Mesenchymal stem cell (in vitro differentiated cells and primary cell): Measurements from ENCODE around the gene NCLN.
A peak's percentile ranks its signal among the peaks of the same experiment; 100 is the strongest.

Source experiments
- DNase-seq: peaks from one replicate; pipeline ENCODE4 v3.0.0-alpha.2; 2013
- H2AFZ ChIP-seq: one replicate; pipeline ENCODE4 v1.6.1; 2013; ENCODE audit warnings: low read depth, mild to moderate bottlenecking, control low read depth, inconsistent platforms, low read length, moderate library complexity
- H2AK5ac ChIP-seq: 2 replicates; pipeline ENCODE4 v1.6.1; 2013; ENCODE audit warnings: low read length, moderate library complexity, mild to moderate bottlenecking, inconsistent platforms; ENCODE audit not compliant: severe bottlenecking
- H2BK120ac ChIP-seq: one replicate; pipeline ENCODE4 v1.6.1; 2013; ENCODE audit warnings: low read depth, mild to moderate bottlenecking, inconsistent platforms, low read length, moderate library complexity
- H2BK12ac ChIP-seq, 2 experiments: one replicate each; pipeline ENCODE4 v1.6.1; 2013; ENCODE audit warnings: inconsistent platforms in 2 of 2, low read length in 2 of 2, mild to moderate bottlenecking in 2 of 2, moderate library complexity in 2 of 2, control low read depth in 1 of 2
- H2BK15ac ChIP-seq: one replicate; pipeline ENCODE4 v1.6.1; 2013; ENCODE audit warnings: mild to moderate bottlenecking, low read depth, inconsistent platforms; ENCODE audit not compliant: poor library complexity, severe bottlenecking
- H2BK5ac ChIP-seq: 2 replicates; pipeline ENCODE4 v1.6.1; 2013; ENCODE audit warnings: low read depth, mild to moderate bottlenecking, low read length, control low read depth, inconsistent platforms; ENCODE audit not compliant: poor library complexity, severe bottlenecking
- H3K14ac ChIP-seq, 2 experiments: one replicate each; pipeline ENCODE4 v1.6.1; 2013; ENCODE audit warnings: inconsistent platforms in 2 of 2, low read length in 2 of 2, control low read depth in 1 of 2, mild to moderate bottlenecking in 1 of 2, moderate library complexity in 1 of 2
- H3K18ac ChIP-seq, 2 experiments: one replicate each; pipeline ENCODE4 v1.6.1; 2013; ENCODE audit warnings: inconsistent platforms in 2 of 2, low read length in 2 of 2, control low read depth in 1 of 2, low read depth in 1 of 2, mild to moderate bottlenecking in 1 of 2
- H3K23ac ChIP-seq, 2 experiments: one replicate each; pipeline ENCODE4 v1.6.1; 2013; ENCODE audit warnings: inconsistent platforms in 2 of 2, low read length in 2 of 2, mild to moderate bottlenecking in 2 of 2, moderate library complexity in 2 of 2, control low read depth in 1 of 2
- H3K27ac ChIP-seq: 2 replicates; pipeline ENCODE4 v1.5.1; 2013; ENCODE audit warnings: mild to moderate bottlenecking, moderate library complexity, low read length, control low read depth, inconsistent platforms; ENCODE audit not compliant: poor library complexity, severe bottlenecking
- H3K27me3 ChIP-seq, 2 experiments: 2 replicates each; pipeline versions ENCODE4 v1.6.1 to v1.7.0; 2013; ENCODE audit warnings: low read length in 2 of 2, mild to moderate bottlenecking in 2 of 2, moderate library complexity in 2 of 2, control low read depth in 1 of 2, inconsistent platforms in 1 of 2; ENCODE audit not compliant: control insufficient read depth in 1 of 2, insufficient read depth in 1 of 2
- H3K36me3 ChIP-seq, 2 experiments: 2 replicates each; pipeline versions ENCODE4 v1.6.1 to v1.7.0; 2013; ENCODE audit warnings: low read length in 2 of 2, control low read depth in 1 of 2, inconsistent platforms in 1 of 2, low read depth in 1 of 2, mild to moderate bottlenecking in 1 of 2; ENCODE audit not compliant: insufficient read depth in 2 of 2, control insufficient read depth in 1 of 2
- H3K4ac ChIP-seq, 2 experiments: one replicate each; pipeline ENCODE4 v1.6.1; 2013; ENCODE audit warnings: inconsistent platforms in 2 of 2, low read length in 2 of 2, mild to moderate bottlenecking in 2 of 2, moderate library complexity in 2 of 2, control low read depth in 1 of 2, low read depth in 1 of 2
- H3K4me1 ChIP-seq: 2 replicates; pipeline ENCODE4 v1.6.1; 2013; ENCODE audit warnings: low read depth, low read length, control low read depth; ENCODE audit not compliant: control insufficient read depth, insufficient read depth
- H3K4me2 ChIP-seq: 2 replicates; pipeline ENCODE4 v1.6.1; 2013; ENCODE audit warnings: low read length, mild to moderate bottlenecking, inconsistent platforms; ENCODE audit not compliant: poor library complexity, severe bottlenecking
- H3K4me3 ChIP-seq, 2 experiments: 2 replicates each; pipeline versions ENCODE4 v1.5.1 to v1.7.0; 2013; ENCODE audit warnings: low read length in 2 of 2, mild to moderate bottlenecking in 2 of 2, control low read depth in 1 of 2, low read depth in 1 of 2; ENCODE audit not compliant: insufficient read depth in 1 of 2
- H3K79me1 ChIP-seq: replicated peaks from 2 replicates; pipeline ENCODE4 v1.6.1; 2013; ENCODE audit warnings: mild to moderate bottlenecking, control low read depth, low read length, inconsistent platforms; ENCODE audit not compliant: poor library complexity, severe bottlenecking
- H3K9ac ChIP-seq: 2 replicates; pipeline ENCODE4 v1.7.0; 2013; ENCODE audit warnings: mild to moderate bottlenecking, low read length, moderate library complexity
- H3K9me3 ChIP-seq: 2 replicates; pipeline ENCODE4 v1.7.0; 2013; ENCODE audit warnings: mild to moderate bottlenecking, low read length; ENCODE audit not compliant: control insufficient read depth
- H4K8ac ChIP-seq: one replicate; pipeline ENCODE4 v1.6.1; 2013; ENCODE audit warnings: inconsistent platforms, mild to moderate bottlenecking, low read length, moderate library complexity
- H4K91ac ChIP-seq: one replicate; pipeline ENCODE4 v1.6.1; 2013; ENCODE audit warnings: mild to moderate bottlenecking, low read length, inconsistent platforms
- WGBS: methylation state at CpG from one replicate; pipeline ENCODE4 v1.1.7; 2013; ENCODE audit warnings: mixed read lengths; 5-methylcytosine and 5-hydroxymethylcytosine counted together

NCLN gene

GRCh38 chr19:3224346-3225168 is 38.8 kb downstream of the NCLN start, which contains the start of gene CELF5:
TSS of gene CELF5 (plus strand) at chr19:3224661. CDS start at chr19:3224740, 79 bp downstream.
- H3K9ac ChIP-seq: no peak within 1 kb of the TSS
- no peak within 1 kb of the TSS for H2BK5ac ChIP-seq
- H4K8ac ChIP-seq: no peak within 1 kb of the TSS
- H2BK120ac ChIP-seq: no peak within 1 kb of the TSS
- no peak within 1 kb of the TSS for H3K18ac ChIP-seq
- H3K36me3 ChIP-seq: peaks cover 0 to 3% of the 10 kb centered on the region in 2 experiments
- H3K79me1 ChIP-seq: no peaks in the 10 kb centered on the region
- peak within 1 kb of the TSS in 1 of 2 experiments; percentile 46 for H3K4me3 ChIP-seq
- no peak within 1 kb of the TSS for H3K23ac ChIP-seq
- WGBS: 9% methylated on average over 23 of the region's 94 CpGs
- no peaks in the 10 kb centered on the region for H3K9me3 ChIP-seq
- H3K27me3 ChIP-seq: peaks cover 55 to 56% of the 10 kb centered on the region in 2 experiments
- no peak within 1 kb of the TSS for H2BK15ac ChIP-seq
- no peak within 1 kb of the TSS for H3K14ac ChIP-seq
- H3K4ac ChIP-seq: no peak within 1 kb of the TSS
- H2BK12ac ChIP-seq: no peak within 1 kb of the TSS
- H3K4me2 ChIP-seq: peak within 1 kb of the TSS; percentile 83
- peak; percentile 32 for DNase-seq
- H2AFZ ChIP-seq: no peak within 1 kb of the TSS
- H4K91ac ChIP-seq: no peak within 1 kb of the TSS
- no peak within 1 kb of the TSS for H3K27ac ChIP-seq
- peaks cover 11% of the 10 kb centered on the region for H3K4me1 ChIP-seq
- H2AK5ac ChIP-seq: no peak within 1 kb of the TSS

GRCh38 chr19:3225169-3225485 is 39.4 kb downstream of the NCLN start:
- H2BK120ac ChIP-seq: no peak overlapping the region
- H3K27me3 ChIP-seq: peaks cover 61 to 62% of the 10 kb centered on the region in 2 experiments
- no peak overlapping the region for H3K27ac ChIP-seq
- H3K4me3 ChIP-seq: no peak overlapping the region
- H3K9ac ChIP-seq: no peak overlapping the region
- no peak overlapping the region for H2BK12ac ChIP-seq
- no peak overlapping the region for H2BK5ac ChIP-seq
- H4K91ac ChIP-seq: no peak overlapping the region
- no peak overlapping the region for H2BK15ac ChIP-seq
- no peak overlapping the region for H3K18ac ChIP-seq
- H3K4me1 ChIP-seq: peaks cover 11% of the 10 kb centered on the region
- no peak overlapping the region for H2AFZ ChIP-seq
- H3K14ac ChIP-seq: no peak overlapping the region
- no peak overlapping the region for H3K4ac ChIP-seq
- peaks cover 0 to 3% of the 10 kb centered on the region in 2 experiments for H3K36me3 ChIP-seq
- H3K23ac ChIP-seq: no peak overlapping the region
- DNase-seq: no peak
- H4K8ac ChIP-seq: no peak overlapping the region
- H3K9me3 ChIP-seq: no peaks in the 10 kb centered on the region
- H3K79me1 ChIP-seq: no peaks in the 10 kb centered on the region
- WGBS: 4% methylated on average over 6 of the region's 9 CpGs
- no peak overlapping the region for H2AK5ac ChIP-seq
- H3K4me2 ChIP-seq: no peak overlapping the region

GRCh38 chr19:3225677-3226093 is 40.0 kb downstream of the NCLN start:
- H3K36me3 ChIP-seq: peaks cover 0 to 3% of the 10 kb centered on the region in 2 experiments
- H3K18ac ChIP-seq: no peak overlapping the region
- no peak overlapping the region for H3K14ac ChIP-seq
- no peak overlapping the region for H2AFZ ChIP-seq
- no peak overlapping the region for H3K4ac ChIP-seq
- peaks cover 11% of the 10 kb centered on the region for H3K4me1 ChIP-seq
- H2BK12ac ChIP-seq: no peak overlapping the region
- 43% methylated on average over 13 of the region's 16 CpGs for WGBS
- H4K8ac ChIP-seq: no peak overlapping the region
- H2BK5ac ChIP-seq: no peak overlapping the region
- H3K4me2 ChIP-seq: no peak overlapping the region
- no peak overlapping the region for H3K4me3 ChIP-seq
- DNase-seq: no peak
- no peaks in the 10 kb centered on the region for H3K9me3 ChIP-seq
- no peak overlapping the region for H4K91ac ChIP-seq
- no peak overlapping the region for H2BK120ac ChIP-seq
- no peak overlapping the region for H3K27ac ChIP-seq
- H3K23ac ChIP-seq: no peak overlapping the region
- no peak overlapping the region for H2BK15ac ChIP-seq
- peaks cover 64 to 66% of the 10 kb centered on the region in 2 experiments for H3K27me3 ChIP-seq
- no peaks in the 10 kb centered on the region for H3K79me1 ChIP-seq
- H3K9ac ChIP-seq: no peak overlapping the region
- no peak overlapping the region for H2AK5ac ChIP-seq

- Histone ChIP-seq H3K4me1 (peaks cover 11% of the 10 kb centered on the region), H3K27ac (no peak overlapping the region), H3K18ac (no peak overlapping the region), H3K27me3 (peaks cover 68 to 72% of the 10 kb centered on the region in 2 experiments), H3K9ac (no peak overlapping the region), H4K91ac (no peak overlapping the region), H2BK120ac (no peak overlapping the region), H3K23ac (no peak overlapping the region), H4K8ac (no peak overlapping the region), H2BK5ac (no peak overlapping the region), H2BK12ac (no peak overlapping the region), H3K79me1 (no peaks in the 10 kb centered on the region), H3K36me3 (peaks cover 0 to 3% of the 10 kb centered on the region in 2 experiments), H2AK5ac (no peak overlapping the region), H3K4ac (no peak overlapping the region), H3K9me3 (no peaks in the 10 kb centered on the region), H2BK15ac (no peak overlapping the region), H3K4me2 (no peak overlapping the region), H3K14ac (no peak overlapping the region), H2AFZ (no peak overlapping the region), H3K4me3 (no peak overlapping the region)
- WGBS: 68% methylated on average over 12 of the region's 12 CpGs
- no peak for DNase-seq
Observed at GRCh38 chr19:3227054-3227626, 41.4 kb downstream of the NCLN start.
